Brain microvascular endothelial cell (primary cell): Measurements from ENCODE around the gene BAAT.

Source experiments
- DNase-seq: peaks from one replicate; pipeline ENCODE4 v3.0.0-alpha.2; 2020
- H3K27ac ChIP-seq: fragments of 250-450 bp; sonication (Bioruptor Pico); 2 replicates; pipeline ENCODE4 v1.5.1; 2020; ENCODE audit warnings: mild to moderate bottlenecking, moderate library complexity
- H3K27me3 ChIP-seq: fragments of 250-450 bp; sonication (Bioruptor Pico); replicated peaks from 2 replicates; pipeline ENCODE4 v1.5.1; 2020; ENCODE audit warnings: mild to moderate bottlenecking
- H3K36me3 ChIP-seq: fragments of 250-450 bp; sonication (Bioruptor Pico); replicated peaks from 2 replicates; pipeline ENCODE4 v1.5.1; 2020; ENCODE audit warnings: mild to moderate bottlenecking
- H3K4me3 ChIP-seq: 2 replicates; pipeline ENCODE4 v1.5.1; 2011; ENCODE audit warnings: low read depth, mild to moderate bottlenecking, control low read depth, low read length, moderate library complexity
- in situ Hi-C: cut with HindIII; loops from 2 replicates; pipeline ENCODE4 v1.10.0; 2017; ENCODE audit warnings: low sequenced_read_pairs, low pct_ligation_motif_present
- TF ChIP-seq, protein P1 (sequence below): IDR thresholded peaks from 2 replicates; pipeline ENCODE4 v1.5.1; 2011; ENCODE audit warnings: low read depth, mild to moderate bottlenecking, moderate library complexity, low read length, control low read depth, inconsistent platforms; ENCODE audit errors: missing control alignments

Gene BAAT

DNA sequence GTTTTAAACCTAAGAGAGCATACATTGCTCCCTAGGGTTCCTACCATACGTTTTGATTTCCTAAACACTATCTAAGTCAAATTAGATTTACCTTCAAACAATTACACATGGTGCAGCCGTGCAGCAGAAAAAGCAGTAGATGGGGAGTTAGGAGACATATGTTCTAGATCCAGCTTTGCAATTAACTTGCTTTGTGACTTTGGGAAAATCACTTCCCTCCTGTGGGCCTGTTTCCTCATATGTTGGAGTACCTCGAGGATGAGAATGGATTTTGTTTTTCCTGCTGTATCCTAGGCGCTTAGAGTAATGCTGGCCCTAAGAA is 12.9 kb upstream of the BAAT start:
- Histone ChIP-seq H3K27me3 (no peaks in the 10 kb centered on the region), H3K4me3 (peak overlapping the region; percentile 88), H3K27ac (peak overlapping the region; percentile 90), H3K36me3 (peaks cover 26% of the 10 kb centered on the region)
- TF ChIP-seq, protein P1, sequence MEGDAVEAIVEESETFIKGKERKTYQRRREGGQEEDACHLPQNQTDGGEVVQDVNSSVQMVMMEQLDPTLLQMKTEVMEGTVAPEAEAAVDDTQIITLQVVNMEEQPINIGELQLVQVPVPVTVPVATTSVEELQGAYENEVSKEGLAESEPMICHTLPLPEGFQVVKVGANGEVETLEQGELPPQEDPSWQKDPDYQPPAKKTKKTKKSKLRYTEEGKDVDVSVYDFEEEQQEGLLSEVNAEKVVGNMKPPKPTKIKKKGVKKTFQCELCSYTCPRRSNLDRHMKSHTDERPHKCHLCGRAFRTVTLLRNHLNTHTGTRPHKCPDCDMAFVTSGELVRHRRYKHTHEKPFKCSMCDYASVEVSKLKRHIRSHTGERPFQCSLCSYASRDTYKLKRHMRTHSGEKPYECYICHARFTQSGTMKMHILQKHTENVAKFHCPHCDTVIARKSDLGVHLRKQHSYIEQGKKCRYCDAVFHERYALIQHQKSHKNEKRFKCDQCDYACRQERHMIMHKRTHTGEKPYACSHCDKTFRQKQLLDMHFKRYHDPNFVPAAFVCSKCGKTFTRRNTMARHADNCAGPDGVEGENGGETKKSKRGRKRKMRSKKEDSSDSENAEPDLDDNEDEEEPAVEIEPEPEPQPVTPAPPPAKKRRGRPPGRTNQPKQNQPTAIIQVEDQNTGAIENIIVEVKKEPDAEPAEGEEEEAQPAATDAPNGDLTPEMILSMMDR = no peak
- in situ Hi-C loops = no loop called here
- no peak for DNase-seq

DNA sequence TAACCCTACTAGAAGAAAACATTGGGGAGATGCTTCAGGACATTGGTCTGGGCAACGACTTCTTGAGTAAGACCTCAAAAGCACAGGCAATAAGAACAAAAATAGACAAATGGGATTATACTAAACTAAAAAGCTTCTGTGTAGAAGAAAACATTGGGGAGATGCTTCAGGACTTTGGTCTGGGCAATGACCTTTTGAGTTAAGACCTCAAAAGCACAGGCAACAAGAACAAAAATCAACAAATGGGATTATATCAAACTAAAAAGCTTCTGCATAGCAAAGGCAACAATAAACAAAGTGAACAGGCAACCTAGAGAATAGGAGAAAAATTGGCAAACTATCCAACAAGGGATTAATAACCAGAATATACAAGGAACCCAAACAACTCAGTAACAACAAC is 9.9 kb upstream of the BAAT start:
- in situ Hi-C loops = no loop called here
- TF ChIP-seq, protein P1 = no peak
- Histone ChIP-seq H3K36me3 (peaks cover 7% of the 10 kb centered on the region), H3K4me3 (no peak overlapping the region), H3K27ac (no peak overlapping the region), H3K27me3 (no peaks in the 10 kb centered on the region)
- no peak for DNase-seq

DNA sequence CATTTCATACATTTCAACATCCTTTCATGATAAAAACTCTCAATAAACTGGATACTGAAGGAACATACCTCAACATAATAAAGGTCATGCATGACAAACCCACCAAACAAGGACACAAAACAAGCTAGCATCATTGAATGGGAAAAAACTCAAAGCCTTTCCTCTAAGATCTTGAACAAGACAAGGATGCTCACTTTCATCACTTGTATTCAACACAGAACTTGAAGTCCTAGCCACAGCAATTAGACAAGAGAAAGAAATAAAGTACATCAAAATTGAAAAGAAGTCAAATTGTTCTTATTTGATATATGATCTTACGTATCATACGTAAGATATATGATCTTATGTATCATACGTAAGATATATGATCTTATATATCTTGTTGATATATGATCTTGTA is 8.3 kb upstream of the BAAT start:
- TF ChIP-seq, protein P1 = no peak
- H3K27me3 ChIP-seq = no peaks in the 10 kb centered on the region
- DNase-seq = no peak
- in situ Hi-C loops = no loop called here
- peaks cover 10% of the 10 kb centered on the region for H3K36me3 ChIP-seq
- no peak overlapping the region for H3K27ac ChIP-seq
- H3K4me3 ChIP-seq = no peak overlapping the region

DNA sequence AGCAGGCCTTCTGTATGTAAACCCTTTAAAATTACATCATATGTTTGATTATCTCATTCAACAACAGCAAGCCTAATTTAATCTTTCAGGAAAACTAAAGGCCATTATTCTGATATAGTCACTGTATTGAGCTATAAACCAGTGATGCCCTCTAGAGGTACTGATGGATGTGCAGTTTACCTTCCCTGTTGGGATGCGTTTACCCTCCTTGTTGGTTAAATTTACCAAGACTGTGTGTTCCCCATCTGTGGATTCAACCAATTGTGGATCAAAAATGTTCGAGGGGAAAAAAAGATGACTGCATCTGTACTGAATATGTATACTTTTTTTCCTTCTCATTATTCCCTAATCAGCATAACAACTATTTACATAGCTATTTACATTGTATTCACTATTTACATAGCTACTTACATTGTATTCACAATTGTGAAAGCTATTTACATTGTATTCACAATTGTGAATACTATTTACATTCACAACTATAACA is 3.7 kb upstream of the BAAT start:
- H3K36me3 ChIP-seq = peaks cover 10% of the 10 kb centered on the region
- no peaks in the 10 kb centered on the region for H3K27me3 ChIP-seq
- DNase-seq = no peak
- H3K4me3 ChIP-seq = no peak overlapping the region
- no peak overlapping the region for H3K27ac ChIP-seq
- TF ChIP-seq, protein P1 = peak; percentile 56
- in situ Hi-C loops = no loop called here

DNA sequence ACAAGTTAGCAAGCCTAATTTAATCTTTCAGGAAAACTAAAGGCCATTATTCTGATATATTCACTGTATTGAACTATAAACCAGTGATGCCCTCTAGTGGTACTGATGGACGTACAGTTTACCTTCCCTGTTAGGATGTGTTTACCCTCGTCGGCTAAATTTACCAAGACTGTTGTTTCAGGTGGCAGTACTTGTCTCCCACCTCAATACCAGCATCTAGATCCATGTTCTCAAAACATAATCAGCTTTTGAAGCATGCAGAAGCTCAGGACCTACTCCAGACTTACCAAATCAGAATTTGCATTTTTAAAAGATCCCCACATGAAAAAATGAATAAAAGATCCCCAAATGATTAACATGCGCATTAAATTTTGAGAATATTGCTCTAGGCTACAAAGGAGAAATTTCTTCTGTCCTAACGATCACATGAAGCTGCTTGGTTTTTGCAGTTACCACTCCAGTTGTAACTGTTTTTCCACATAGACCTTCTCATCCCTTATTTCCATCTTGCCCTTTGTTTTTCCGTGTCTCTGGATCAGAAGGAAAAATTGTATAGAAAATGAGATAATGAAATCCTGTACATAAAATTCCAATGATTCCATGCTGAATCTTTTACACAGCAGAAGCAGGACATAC is 3.2 kb upstream of the BAAT start:
- H3K27ac ChIP-seq = no peak overlapping the region
- H3K36me3 ChIP-seq = peaks cover 10% of the 10 kb centered on the region
- H3K4me3 ChIP-seq = no peak overlapping the region
- peak; percentile 49 for DNase-seq
- TF ChIP-seq, protein P1 = peak; percentile 69
- H3K27me3 ChIP-seq = no peaks in the 10 kb centered on the region
- in situ Hi-C loops = no loop called here

DNA sequence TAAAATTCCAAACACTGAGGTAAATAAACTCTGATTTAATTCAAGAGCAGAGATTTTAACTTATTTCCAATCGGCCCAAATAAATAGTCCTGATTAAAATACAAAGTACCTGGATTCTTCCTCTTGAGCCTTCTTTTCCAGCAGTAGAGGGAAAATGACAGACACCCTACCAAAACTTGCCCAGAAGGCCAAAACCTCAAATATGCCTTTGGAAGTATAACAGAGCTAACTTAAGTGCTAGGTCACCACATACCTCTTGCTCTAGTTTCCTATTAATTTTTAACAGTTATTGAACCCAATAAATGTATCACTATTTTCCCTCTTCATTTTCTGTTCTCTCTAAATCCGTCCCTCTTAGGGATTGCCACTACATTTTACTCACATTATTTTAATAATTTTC is 1.4 kb downstream of the BAAT start:
- TF ChIP-seq, protein P1 = no peak
- in situ Hi-C loops = no loop called here
- Histone ChIP-seq H3K4me3 (no peak overlapping the region), H3K27ac (no peak overlapping the region), H3K36me3 (no peaks in the 10 kb centered on the region), H3K27me3 (no peaks in the 10 kb centered on the region)
- no peak for DNase-seq
